ENCODE data around the gene IFNL1. TPM values are rescaled to one million over a fixed set of nuclear protein-coding genes. Genes with fewer than 3 reads are reported as not detected.
"Not testable (repeated sequence)": the region's sequence is repeated elsewhere in the genome, so short reads cannot be mapped to it uniquely, and the experiment has no call there.

The IFNL1 gene
- total and polyA plus RNA-seq, 2 donors (not counting 1 experiment from before 2014, with no cell fraction given) = not detected

- ChIA-PET CTCF (interaction anchor here (1.2 kb wide), 1 partner anchor 210 kb away, joined by 4 read pairs; no protein-coding TSS in a partner anchor), POLR2A (no interaction called here)
- Histone ChIP-seq H3K79me2 (ENCODE audit: control insufficient read depth, insufficient read depth, low read length) (peaks cover 80% of the 10 kb centered on the region), H3K27me3 (replicated peaks in 1 of 4; ENCODE audit: control extremely low read depth in 1 of 4, control insufficient read depth in 3 of 4, insufficient read depth in 4 of 4, low read length in 3 of 4) (no peaks in the 10 kb centered on the region), H3K27ac (ENCODE audit: low read length in 2 of 2) (no peak overlapping the region), H3K9ac (ENCODE audit: low read length) (no peak overlapping the region), H3K36me3 (replicated peaks in 1 of 2; ENCODE audit: control extremely low read depth in 1 of 2, control insufficient read depth in 1 of 2, extremely low read depth in 1 of 2, insufficient read depth in 2 of 2, low read length in 1 of 2) (peaks cover 5 to 39% of the 10 kb centered on the region in 2 experiments), H3K9me3 (ENCODE audit: control extremely low read depth in 1 of 3, control insufficient read depth in 2 of 3, insufficient read depth in 1 of 3, low read length in 2 of 3) (no peaks in the 10 kb centered on the region), H4K20me1 (ENCODE audit: control insufficient read depth, insufficient read depth, low read length, poor library complexity, severe bottlenecking) (peaks cover 47% of the 10 kb centered on the region), H3K4me3 (ENCODE audit: control extremely low read depth in 1 of 5, extremely low read depth in 1 of 5, insufficient read depth in 1 of 5, low read depth in 2 of 5, low read length in 4 of 5) (no peak overlapping the region), H3K4me2 (replicated peaks; ENCODE audit: low read depth, low read length, poor library complexity, severe bottlenecking) (no peak overlapping the region), H2AFZ (ENCODE audit: insufficient read depth, low read depth, low read length, poor library complexity, severe bottlenecking) (no peak overlapping the region), H3K4me1 (ENCODE audit: control insufficient read depth in 2 of 2, insufficient read depth in 2 of 2, low read length in 2 of 2) (peaks cover 32 to 43% of the 10 kb centered on the region in 2 donors)
- DNase-seq = no peak
- H3K27me3 Mint-ChIP-seq = no peaks in the 10 kb centered on the region
- TF ChIP-seq EZH2 (IDR thresholded peaks at IDR 0.05; ENCODE audit: borderline replicate concordance, insufficient read depth, low read depth, low read length, poor library complexity, severe bottlenecking) (no peak), CTCF (IDR thresholded peaks at IDR 0.05) (no peak)
- intact Hi-C loops (cut with micrococcal nuclease) = no loop called here
- ATAC-seq (ENCODE audit: low read depth) = no peak
- H3K4me1 Mint-ChIP-seq = peaks cover 51% of the 10 kb centered on the region
- WGBS (ENCODE audit: insufficient coverage) = 100% methylated on average over 2 of the region's 7 CpGs
- H3K4me3 Mint-ChIP-seq = no peak overlapping the region
- no peaks in the 10 kb centered on the region for H3K9me3 Mint-ChIP-seq (ENCODE audit: insufficient read depth)
- no peak overlapping the region for H3K27ac Mint-ChIP-seq
These were observed 36.1 kb downstream of the IFNL1 start for GRCh38 chr19:39332293-39332692.

GRCh38 chr19:39332738-39333137 is 36.5 kb downstream of the IFNL1 start:
- ATAC-seq (ENCODE audit: low read depth); H3K9ac ChIP-seq (ENCODE audit: low read length); H2AFZ ChIP-seq (ENCODE audit: insufficient read depth, low read depth, low read length, poor library complexity, severe bottlenecking); H3K27me3 ChIP-seq (replicated peaks in 1 of 4; ENCODE audit: control extremely low read depth in 1 of 4, control insufficient read depth in 3 of 4, insufficient read depth in 4 of 4, low read length in 3 of 4); H3K4me3 ChIP-seq (ENCODE audit: control extremely low read depth in 1 of 5, extremely low read depth in 1 of 5, insufficient read depth in 1 of 5, low read depth in 2 of 5, low read length in 4 of 5); H3K9me3 Mint-ChIP-seq (ENCODE audit: insufficient read depth); H3K9me3 ChIP-seq (ENCODE audit: control extremely low read depth in 1 of 3, control insufficient read depth in 2 of 3, insufficient read depth in 1 of 3, low read length in 2 of 3); DNase-seq; H3K4me2 ChIP-seq (replicated peaks; ENCODE audit: low read depth, low read length, poor library complexity, severe bottlenecking); POLR2A ChIA-PET; intact Hi-C loops (cut with micrococcal nuclease); H3K27me3 Mint-ChIP-seq: not testable (repeated sequence)
- Histone ChIP-seq H3K27ac (ENCODE audit: low read length in 2 of 2) (peak overlapping the region in 1 of 2 donors; percentile 41), H3K36me3 (replicated peaks in 1 of 2; ENCODE audit: control extremely low read depth in 1 of 2, control insufficient read depth in 1 of 2, extremely low read depth in 1 of 2, insufficient read depth in 2 of 2, low read length in 1 of 2) (peaks cover 5 to 35% of the 10 kb centered on the region in 2 experiments), H3K4me1 (ENCODE audit: control insufficient read depth in 2 of 2, insufficient read depth in 2 of 2, low read length in 2 of 2) (peaks cover 37 to 47% of the 10 kb centered on the region in 2 donors), H3K79me2 (ENCODE audit: control insufficient read depth, insufficient read depth, low read length) (peaks cover 76% of the 10 kb centered on the region), H4K20me1 (ENCODE audit: control insufficient read depth, insufficient read depth, low read length, poor library complexity, severe bottlenecking) (peaks cover 42% of the 10 kb centered on the region)
- WGBS (ENCODE audit: insufficient coverage) = 94% methylated on average over 3 of the region's 6 CpGs
- CTCF ChIA-PET = interaction anchor here (1.2 kb wide), 1 partner anchor 211 kb away, joined by 4 read pairs; no protein-coding TSS in a partner anchor
- Mint-ChIP-seq H3K4me1 (peaks cover 56% of the 10 kb centered on the region), H3K4me3 (peak overlapping the region; percentile 16), H3K27ac (peak overlapping the region; percentile 68)

Measured in B cell (primary cell).